ENCODE measurements around the gene PLCL1.

Gene PLCL1

DNA sequence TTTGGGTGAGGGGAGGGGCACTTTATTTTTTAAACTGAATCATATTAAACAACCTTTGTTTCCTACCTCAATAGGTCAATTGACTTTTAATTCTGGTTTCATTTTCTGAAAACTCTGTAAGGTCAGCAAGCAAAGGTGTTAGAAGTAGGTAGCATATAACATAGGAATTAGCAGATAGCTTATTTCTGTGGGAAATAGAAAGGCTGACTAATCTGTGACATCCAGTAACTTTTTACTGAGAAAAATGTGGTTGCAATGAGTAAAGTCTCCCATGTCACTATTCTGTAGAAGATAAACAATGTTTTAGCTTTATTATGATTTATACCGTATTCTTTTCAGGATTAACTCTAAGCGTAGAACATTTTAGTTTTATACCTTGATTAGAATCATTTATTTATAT is 240.4 kb downstream of the PLCL1 start:
- Histone ChIP-seq H2AFZ (ENCODE audit: low read length) (no peak overlapping the region), H3K4me2 (ENCODE audit: low read depth, low read length) (no peak overlapping the region), H3K79me2 (ENCODE audit: low read length) (no peaks in the 10 kb centered on the region), H3K9me3 (replicated peaks; ENCODE audit: insufficient read depth, low read length) (no peaks in the 10 kb centered on the region), H3F3A (ENCODE audit: insufficient read depth, low read length) (no peaks in the 10 kb centered on the region), H3K36me3 (replicated peaks; ENCODE audit: insufficient read depth, low read length) (no peaks in the 10 kb centered on the region), H3K4me3 (ENCODE audit: low read length) (no peak overlapping the region), H3K4me1 (ENCODE audit: low read length) (peaks cover 5% of the 10 kb centered on the region), H3K27ac (ENCODE audit: low read length) (no peak overlapping the region), H3K9me2 (replicated peaks; ENCODE audit: insufficient read depth, low read length) (no peaks in the 10 kb centered on the region), H3K9ac (ENCODE audit: low read length) (no peak overlapping the region), H3K27me3 (replicated peaks; ENCODE audit: insufficient read depth, low read length) (no peaks in the 10 kb centered on the region), H4K20me1 (ENCODE audit: insufficient read depth, low read length) (no peaks in the 10 kb centered on the region)
- no peak for DNase-seq
- TF ChIP-seq EZH2phosphoT487 (IDR thresholded peaks at IDR 0.05; ENCODE audit: low read length): no peak
- TF ChIP-seq EZH2 (optimal IDR thresholded peaks at IDR 0.05; ENCODE audit: low read depth, low read length): no peak
- TF ChIP-seq, protein P1, sequence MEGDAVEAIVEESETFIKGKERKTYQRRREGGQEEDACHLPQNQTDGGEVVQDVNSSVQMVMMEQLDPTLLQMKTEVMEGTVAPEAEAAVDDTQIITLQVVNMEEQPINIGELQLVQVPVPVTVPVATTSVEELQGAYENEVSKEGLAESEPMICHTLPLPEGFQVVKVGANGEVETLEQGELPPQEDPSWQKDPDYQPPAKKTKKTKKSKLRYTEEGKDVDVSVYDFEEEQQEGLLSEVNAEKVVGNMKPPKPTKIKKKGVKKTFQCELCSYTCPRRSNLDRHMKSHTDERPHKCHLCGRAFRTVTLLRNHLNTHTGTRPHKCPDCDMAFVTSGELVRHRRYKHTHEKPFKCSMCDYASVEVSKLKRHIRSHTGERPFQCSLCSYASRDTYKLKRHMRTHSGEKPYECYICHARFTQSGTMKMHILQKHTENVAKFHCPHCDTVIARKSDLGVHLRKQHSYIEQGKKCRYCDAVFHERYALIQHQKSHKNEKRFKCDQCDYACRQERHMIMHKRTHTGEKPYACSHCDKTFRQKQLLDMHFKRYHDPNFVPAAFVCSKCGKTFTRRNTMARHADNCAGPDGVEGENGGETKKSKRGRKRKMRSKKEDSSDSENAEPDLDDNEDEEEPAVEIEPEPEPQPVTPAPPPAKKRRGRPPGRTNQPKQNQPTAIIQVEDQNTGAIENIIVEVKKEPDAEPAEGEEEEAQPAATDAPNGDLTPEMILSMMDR (IDR thresholded peaks at IDR 0.05; ENCODE audit: low read length): no peak

DNA sequence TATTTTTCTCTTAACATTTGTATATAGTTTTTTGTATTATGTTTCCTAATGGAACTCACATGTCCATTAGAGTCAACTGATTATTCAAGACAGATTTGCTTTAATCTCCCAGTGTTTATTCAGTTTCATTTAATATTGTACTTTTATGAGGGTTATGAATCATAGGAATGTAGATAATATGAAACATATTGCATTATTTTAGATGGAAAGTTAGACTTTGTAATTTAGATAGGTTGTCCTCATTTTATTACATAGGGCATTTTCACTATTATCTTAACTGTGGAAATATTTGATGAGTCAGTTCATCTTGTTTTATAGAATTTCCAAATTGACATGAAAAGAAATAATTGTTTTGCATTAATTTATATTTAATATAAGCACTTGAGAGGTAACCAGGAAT is 240.8 kb downstream of the PLCL1 start:
- H3K9me2 ChIP-seq (replicated peaks; ENCODE audit: insufficient read depth, low read length): no peaks in the 10 kb centered on the region

DNA sequence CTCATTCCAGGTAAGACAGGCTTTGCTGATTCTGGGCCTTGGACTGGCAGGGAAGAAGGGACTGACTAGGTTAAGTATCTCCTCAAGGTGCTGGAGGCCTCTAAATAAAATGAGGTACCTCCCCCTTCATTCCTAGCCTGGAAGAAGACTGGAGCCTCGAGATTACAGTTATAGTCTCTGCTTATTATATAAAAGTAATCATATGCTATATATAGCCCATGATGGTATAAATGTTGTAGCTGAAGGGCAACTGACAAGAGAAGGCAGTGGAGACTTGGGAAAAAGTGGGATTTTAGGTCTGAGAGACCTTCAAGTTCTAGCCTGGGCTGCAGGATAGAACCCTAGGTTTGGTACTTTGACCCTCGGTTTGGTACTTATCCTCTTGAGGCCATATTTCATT is 248.3 kb downstream of the PLCL1 start:
- Histone ChIP-seq H3K4me2 (ENCODE audit: low read depth, low read length) (no peak overlapping the region), H3K9me3 (replicated peaks; ENCODE audit: insufficient read depth, low read length) (no peaks in the 10 kb centered on the region), H2AFZ (ENCODE audit: low read length) (no peak overlapping the region), H4K20me1 (ENCODE audit: insufficient read depth, low read length) (no peaks in the 10 kb centered on the region), H3K27me3 (replicated peaks; ENCODE audit: insufficient read depth, low read length) (no peaks in the 10 kb centered on the region), H3K79me2 (ENCODE audit: low read length) (no peaks in the 10 kb centered on the region), H3K9me2 (replicated peaks; ENCODE audit: insufficient read depth, low read length) (no peaks in the 10 kb centered on the region), H3K36me3 (replicated peaks; ENCODE audit: insufficient read depth, low read length) (no peaks in the 10 kb centered on the region), H3K4me1 (ENCODE audit: low read length) (no peaks in the 10 kb centered on the region), H3K9ac (ENCODE audit: low read length) (no peak overlapping the region), H3F3A (ENCODE audit: insufficient read depth, low read length) (no peaks in the 10 kb centered on the region), H3K27ac (ENCODE audit: low read length) (no peak overlapping the region), H3K4me3 (ENCODE audit: low read length) (no peak overlapping the region)
- no peak for TF ChIP-seq EZH2 (optimal IDR thresholded peaks at IDR 0.05; ENCODE audit: low read depth, low read length)
- TF ChIP-seq, protein P1 (IDR thresholded peaks at IDR 0.05; ENCODE audit: low read length): no peak
- TF ChIP-seq EZH2phosphoT487 (IDR thresholded peaks at IDR 0.05; ENCODE audit: low read length): no peak
- DNase-seq: no peak

More for the DNA sequence above, 240.8 kb downstream of the PLCL1 start:
- DNase-seq: no peak
- Histone ChIP-seq H4K20me1 (ENCODE audit: insufficient read depth, low read length) (no peaks in the 10 kb centered on the region), H3K9me3 (replicated peaks; ENCODE audit: insufficient read depth, low read length) (no peaks in the 10 kb centered on the region), H2AFZ (ENCODE audit: low read length) (no peak overlapping the region), H3K79me2 (ENCODE audit: low read length) (no peaks in the 10 kb centered on the region), H3K36me3 (replicated peaks; ENCODE audit: insufficient read depth, low read length) (no peaks in the 10 kb centered on the region), H3K4me1 (ENCODE audit: low read length) (peaks cover 5% of the 10 kb centered on the region), H3K4me3 (ENCODE audit: low read length) (no peak overlapping the region), H3K27me3 (replicated peaks; ENCODE audit: insufficient read depth, low read length) (no peaks in the 10 kb centered on the region), H3K9ac (ENCODE audit: low read length) (no peak overlapping the region), H3F3A (ENCODE audit: insufficient read depth, low read length) (no peaks in the 10 kb centered on the region), H3K4me2 (ENCODE audit: low read depth, low read length) (no peak overlapping the region), H3K27ac (ENCODE audit: low read length) (no peak overlapping the region)
- TF ChIP-seq, protein P1 (IDR thresholded peaks at IDR 0.05; ENCODE audit: low read length): no peak
